Ramos (cell line): Measurements from ENCODE around the gene SH3D19.

Experiments used
- in situ Hi-C: fragments of 300-500 bp; cut with MboI; formaldehyde crosslinking; loops from one replicate; pipeline ENCODE4 v1.14.3; 2022; ENCODE audit warnings: low sequenced_read_pairs; ENCODE audit not compliant: unreplicated experiment

The SH3D19 gene

DNA sequence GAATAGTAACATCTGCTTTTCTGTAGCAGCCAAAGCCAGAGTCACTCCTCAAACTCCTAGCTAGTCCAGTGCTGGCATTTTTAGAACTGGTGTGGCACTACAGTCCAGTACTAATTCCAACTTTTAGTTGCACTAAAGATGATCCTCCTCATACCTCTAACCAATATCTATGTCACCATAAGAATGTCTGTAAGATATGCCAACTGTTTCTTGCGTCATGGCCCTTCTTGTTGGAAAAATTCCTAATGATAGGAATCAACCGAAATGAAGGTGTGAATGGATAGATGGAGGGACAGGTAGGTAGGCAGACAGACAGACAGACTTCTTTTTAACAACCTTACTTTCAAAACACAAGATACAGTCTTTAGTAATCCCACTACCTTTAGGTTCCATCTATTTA is 123.0 kb downstream of the SH3D19 start:
- in situ Hi-C loops, result no loop called here

DNA sequence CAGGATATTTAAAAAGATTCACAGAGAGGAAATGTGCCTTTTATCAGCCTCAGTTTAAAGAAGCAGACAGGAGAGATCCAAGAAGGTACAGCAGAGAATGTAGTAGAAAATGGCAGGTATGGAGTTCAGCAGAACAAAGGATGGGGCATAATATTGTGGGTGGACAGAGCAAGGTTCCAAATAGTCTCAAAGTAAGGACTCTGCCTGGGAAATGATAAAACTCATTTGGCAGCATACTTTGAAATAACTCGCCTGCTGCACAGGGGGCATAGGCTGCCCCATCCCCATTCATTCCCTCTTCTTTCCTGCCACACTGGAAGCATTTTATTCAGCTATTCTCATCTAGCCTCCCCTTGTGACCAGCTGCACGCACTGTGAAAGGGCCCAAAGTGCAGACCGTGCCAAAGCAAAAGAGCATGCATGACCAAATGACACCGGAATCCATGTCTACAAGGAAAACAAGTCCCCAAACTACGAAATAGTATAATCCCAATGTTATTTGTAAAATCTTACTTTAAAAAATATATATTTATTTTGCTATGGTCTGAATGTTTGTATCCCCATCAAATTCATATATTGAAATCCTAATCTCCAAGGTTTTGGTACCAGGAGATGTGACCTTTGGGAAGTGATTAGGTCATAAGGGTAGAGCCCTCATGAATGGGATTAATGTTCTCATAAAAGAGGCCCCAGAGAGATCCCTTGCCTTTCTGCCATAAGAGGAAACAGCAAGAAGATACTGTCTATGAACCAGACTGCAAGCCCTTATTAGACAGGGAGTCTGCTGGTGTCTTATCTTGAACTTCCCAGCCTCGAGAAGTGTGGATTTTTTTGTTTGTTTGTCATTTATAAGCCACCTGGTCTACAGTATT is 125.8 kb downstream of the SH3D19 start:
- in situ Hi-C loops, result no loop called here

GRCh38 chr4:151198748-151199147 is 126.7 kb downstream of the SH3D19 start:
- in situ Hi-C loops, result no loop called here

DNA sequence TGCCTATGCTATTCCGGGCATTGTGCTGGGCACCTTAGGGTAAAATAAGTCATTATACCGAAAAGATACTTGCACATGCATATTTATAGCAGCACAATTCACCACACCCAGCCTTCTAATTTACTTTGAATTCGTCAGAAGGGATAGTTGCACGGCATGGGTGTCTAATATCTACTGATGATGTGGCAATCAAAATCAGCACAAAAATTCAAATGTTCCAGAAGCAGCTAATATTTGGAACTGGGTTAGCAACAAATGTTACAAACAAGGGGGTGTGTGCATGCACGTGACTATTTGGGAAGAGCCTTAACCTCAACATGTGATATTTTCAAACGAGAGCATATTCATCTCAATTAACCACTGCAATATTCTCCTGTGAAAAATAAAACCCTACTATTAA is 128.2 kb downstream of the SH3D19 start:
- in situ Hi-C loops, result no loop called here

GRCh38 chr4:151195801-151196200 is 129.6 kb downstream of the SH3D19 start:
- in situ Hi-C loops, result no loop called here

GRCh38 chr4:151193414-151193813 is 132.0 kb downstream of the SH3D19 start:
- in situ Hi-C loops, result no loop called here

- in situ Hi-C loops, result no loop called here
Measured at GRCh38 chr4:151192556-151193235, 132.7 kb downstream of the SH3D19 start.

DNA sequence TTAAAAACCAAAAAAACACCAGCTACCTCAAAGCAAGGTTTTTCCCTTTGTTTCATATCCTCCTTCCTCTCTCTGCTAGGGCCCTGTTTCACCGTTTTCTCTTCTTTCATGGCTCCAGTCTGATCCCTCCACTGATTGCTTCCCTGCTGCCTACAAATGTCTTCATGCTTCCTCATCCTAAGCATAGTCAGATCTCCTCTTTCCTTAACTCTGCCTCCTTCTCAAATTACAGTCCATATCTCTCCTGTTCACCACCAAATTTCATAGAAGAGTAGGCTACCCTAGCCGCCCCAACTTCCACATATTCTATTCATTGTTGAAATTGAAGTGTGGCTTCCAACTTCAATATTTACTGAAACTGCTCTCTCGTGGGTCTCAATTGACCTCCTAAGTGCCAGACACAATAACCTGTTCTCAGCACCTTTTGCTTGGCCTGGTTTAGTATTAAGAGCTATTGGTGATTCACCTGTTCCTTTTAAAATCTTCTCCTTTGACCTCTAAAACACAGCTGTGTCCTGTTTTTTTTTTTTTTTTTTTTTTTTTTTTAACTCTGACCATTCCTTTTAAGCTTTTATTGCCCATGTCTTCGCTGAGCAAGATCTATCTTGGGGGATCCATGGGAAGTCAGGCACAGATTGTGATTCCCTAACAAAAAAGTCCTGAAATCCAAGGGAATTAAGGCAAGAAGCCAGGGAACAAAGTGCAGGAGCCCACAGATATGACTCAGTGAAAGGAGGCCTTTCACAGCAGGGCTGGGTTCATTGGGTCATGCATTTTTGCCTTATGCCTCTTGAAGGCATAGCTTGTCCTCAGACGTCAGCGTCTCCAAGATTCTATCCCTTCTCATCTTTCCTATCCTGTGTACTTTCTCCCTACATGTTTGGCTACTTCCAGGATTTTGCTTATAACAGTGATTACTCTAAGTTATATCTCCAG is 140.6 kb downstream of the SH3D19 start:
- in situ Hi-C loops, result no loop called here

- in situ Hi-C loops, result no loop called here
Measured at GRCh38 chr4:151182455-151182996, 142.9 kb downstream of the SH3D19 start.

GRCh38 chr4:151176685-151177084 is 148.7 kb downstream of the SH3D19 start:
- in situ Hi-C loops, result no loop called here

DNA sequence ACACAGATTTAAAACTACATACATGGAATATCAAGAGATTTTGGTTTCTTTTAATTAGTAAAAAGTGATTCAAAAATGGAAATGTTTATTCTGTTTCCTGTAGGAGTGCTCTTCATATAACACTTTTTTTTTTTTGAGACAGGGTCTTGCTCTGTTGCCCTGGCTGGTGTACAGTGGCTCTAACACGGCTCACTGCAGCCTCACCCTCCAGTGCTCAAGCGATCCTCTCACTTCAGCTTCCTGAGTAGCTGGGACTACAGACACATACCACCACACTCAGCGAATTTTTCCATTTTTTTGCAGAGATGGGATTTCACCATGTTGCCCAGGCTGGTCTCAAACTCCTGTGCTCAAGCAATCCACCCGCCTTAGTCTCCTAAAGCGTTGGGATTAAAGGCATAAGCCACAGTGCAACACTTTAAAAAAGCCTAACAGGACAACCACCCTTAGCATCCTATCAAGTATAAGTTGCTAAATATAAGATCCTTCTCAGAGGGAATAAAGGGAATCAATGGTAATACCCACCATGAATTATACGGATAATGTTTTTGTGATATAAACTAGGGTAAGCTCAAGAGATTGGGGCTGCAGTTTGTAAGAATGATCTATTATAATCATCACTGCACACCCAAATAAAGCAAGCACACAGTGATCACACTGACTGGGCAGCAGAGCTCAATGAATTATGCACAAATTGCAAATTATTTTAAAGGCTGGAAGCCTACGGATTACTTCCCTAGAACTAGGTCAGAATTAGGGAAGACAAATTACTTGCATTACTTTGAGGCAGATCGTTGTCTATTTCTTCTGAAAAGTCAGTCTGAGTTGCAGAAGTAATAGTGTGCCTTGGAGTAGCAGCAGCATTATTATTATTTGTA is 149.4 kb downstream of the SH3D19 start:
- in situ Hi-C loops, result no loop called here

- in situ Hi-C loops, result no loop called here
Measured at GRCh38 chr4:151175233-151175632, 150.2 kb downstream of the SH3D19 start.

DNA sequence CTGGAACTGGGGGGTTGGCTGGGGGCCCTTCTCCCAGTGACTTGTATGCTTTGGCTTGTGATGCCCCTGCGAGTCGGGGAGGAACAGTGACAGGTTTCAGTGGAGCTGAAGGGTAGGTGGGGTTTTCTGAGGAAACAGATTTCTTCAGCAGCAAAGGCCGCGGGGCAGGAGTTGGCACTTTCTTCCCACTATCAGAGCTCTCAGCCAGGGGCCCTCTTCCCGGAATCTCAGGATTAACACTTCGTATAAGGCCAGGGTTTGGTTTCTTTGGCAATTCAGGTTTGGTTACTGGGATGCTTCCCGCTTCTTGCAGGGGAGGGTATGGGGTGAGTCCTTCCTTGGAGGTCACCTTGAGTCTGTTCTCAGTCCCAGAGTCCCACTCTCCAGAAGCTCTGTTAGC is 150.6 kb downstream of the SH3D19 start:
- in situ Hi-C loops, result no loop called here

- in situ Hi-C loops, result no loop called here
Measured at GRCh38 chr4:151173871-151174270, 151.5 kb downstream of the SH3D19 start.

GRCh38 chr4:151169900-151170299 is 155.5 kb downstream of the SH3D19 start:
- in situ Hi-C loops, result no loop called here

DNA sequence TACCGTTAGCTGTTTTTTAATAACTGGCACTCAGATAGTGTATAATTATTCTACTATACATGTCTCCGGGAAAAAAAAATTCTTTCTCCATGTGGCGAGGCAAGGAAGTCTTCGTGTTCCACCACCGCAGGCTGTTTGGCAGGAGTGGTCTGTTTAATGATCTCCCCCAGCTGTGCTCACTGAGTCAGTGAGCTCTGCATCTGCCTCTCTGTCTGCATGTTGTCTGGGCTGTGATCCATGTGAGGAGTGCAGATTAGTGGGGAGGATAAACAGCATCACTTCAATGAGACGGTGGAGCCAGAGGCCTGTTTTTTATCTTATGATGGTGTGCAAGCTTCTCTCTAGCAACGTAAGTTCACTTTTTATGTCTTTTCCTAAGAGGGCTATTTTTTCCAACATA is 156.2 kb downstream of the SH3D19 start:
- in situ Hi-C loops, result no loop called here

DNA sequence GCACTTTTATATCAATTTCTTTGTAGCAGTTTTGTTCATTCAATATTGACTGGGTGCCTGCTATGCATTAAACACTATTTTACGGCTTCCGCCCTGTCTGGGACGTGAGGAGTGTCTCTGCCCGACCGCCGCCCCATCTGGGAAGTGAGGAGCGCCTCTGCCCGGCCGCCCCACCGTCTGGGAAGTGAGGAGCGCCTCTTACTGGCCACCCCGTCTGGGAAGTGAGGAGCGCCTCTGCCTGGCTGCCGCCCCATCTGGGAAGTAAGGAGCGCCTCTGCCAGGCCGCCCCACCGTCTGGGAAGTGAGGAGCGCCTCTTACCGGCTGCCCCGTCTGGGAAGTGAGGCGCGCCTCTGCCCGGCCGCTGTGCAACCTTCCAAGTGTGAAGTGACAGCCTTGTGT is 157.8 kb downstream of the SH3D19 start:
- in situ Hi-C loops, result no loop called here

DNA sequence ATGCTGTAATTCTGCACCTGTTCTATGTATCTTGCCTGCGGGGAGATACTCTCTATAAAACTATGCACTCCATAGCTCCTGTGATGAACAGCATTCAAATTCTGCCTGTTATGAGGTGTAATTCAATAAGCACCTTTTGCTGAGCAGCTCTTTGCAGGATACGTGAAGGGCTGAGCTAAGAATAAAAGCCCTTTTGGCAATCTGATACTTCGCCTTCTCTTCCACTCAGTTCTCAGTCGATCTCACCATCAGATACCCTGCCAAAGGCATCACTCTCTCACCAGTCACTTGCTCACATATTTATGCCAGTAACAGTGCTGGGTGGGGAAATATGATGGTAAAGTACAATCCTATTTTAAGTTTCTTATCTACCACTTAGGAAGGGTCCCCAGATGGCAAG is 158.8 kb downstream of the SH3D19 start:
- in situ Hi-C loops, result no loop called here

GRCh38 chr4:151165205-151166000 is 160.0 kb downstream of the SH3D19 start:
- in situ Hi-C loops, result no loop called here
